Neural progenitor cell (in vitro differentiated cells): ENCODE measurements around the gene IGFN1.

Source experiments
- CTCF ChIP-seq: fragments of 200-600 bp; sonication (generic); IDR thresholded peaks from 2 replicates; pipeline ENCODE4 v1.5.1; 2017; ENCODE audit warnings: antibody characterized with exemption, mild to moderate bottlenecking
- EZH2 ChIP-seq: fragments of 200-600 bp; sonication (generic); IDR thresholded peaks from 2 replicates; pipeline ENCODE4 v1.6.1; 2017; ENCODE audit warnings: antibody characterized with exemption, mild to moderate bottlenecking, moderate library complexity

GRCh38 chr1:201167041-201167991 is 23.3 kb upstream of the IGFN1 start:
- TF ChIP-seq CTCF: no peak
- TF ChIP-seq EZH2: no peak
